Ishikawa (cell line): ENCODE results near the gene PDGFB.

Experiments
- CEBPB ChIP-seq: IDR thresholded peaks from 2 replicates; pipeline ENCODE4 v1.6.1; 2012
- CREB1 ChIP-seq: IDR thresholded peaks from 2 replicates; pipeline ENCODE4 v1.6.1; 2012; ENCODE audit warnings: low read depth
- EGR1 ChIP-seq: IDR thresholded peaks from 2 replicates; pipeline ENCODE4 v1.6.1; 2012
- EP300 ChIP-seq: IDR thresholded peaks from 2 replicates; pipeline ENCODE4 v1.6.1; 2012; ENCODE audit warnings: borderline replicate concordance
- FOXM1 ChIP-seq: IDR thresholded peaks from 2 replicates; pipeline ENCODE4 v1.6.1; 2012; ENCODE audit warnings: low read depth, borderline replicate concordance
- MAX ChIP-seq: IDR thresholded peaks from 2 replicates; pipeline ENCODE4 v1.6.1; 2012
- NFIC ChIP-seq: IDR thresholded peaks from 2 replicates; pipeline ENCODE4 v1.6.1; 2012
- RAD21 ChIP-seq: IDR thresholded peaks from 2 replicates; pipeline ENCODE4 v1.6.1; 2012; ENCODE audit warnings: low read depth
- REST ChIP-seq: IDR thresholded peaks from 2 replicates; pipeline ENCODE4 v1.6.1; 2012; ENCODE audit warnings: low read depth, mild to moderate bottlenecking
- TAF1 ChIP-seq: IDR thresholded peaks from 2 replicates; pipeline ENCODE4 v1.6.1; 2012; ENCODE audit warnings: low read depth, mild to moderate bottlenecking
- TCF12 ChIP-seq: IDR thresholded peaks from 2 replicates; pipeline ENCODE4 v1.6.1; 2012; ENCODE audit warnings: low read depth
- TEAD4 ChIP-seq: IDR thresholded peaks from 2 replicates; pipeline ENCODE4 v1.6.1; 2012
- USF1 ChIP-seq: IDR thresholded peaks from 2 replicates; pipeline ENCODE4 v1.6.1; 2012
- YY1 ChIP-seq: IDR thresholded peaks from 2 replicates; pipeline ENCODE4 v1.6.1; 2012; ENCODE audit warnings: low read depth
- ZBTB7A ChIP-seq: IDR thresholded peaks from 2 replicates; pipeline ENCODE4 v1.6.1; 2012; ENCODE audit warnings: low read depth

Gene PDGFB

GRCh38 chr22:39238561-39238960 lies 6.2 kb downstream of the PDGFB start:
- TF ChIP-seq RAD21 (no peak), TCF12 (no peak), EGR1 (no peak), USF1 (no peak), NFIC (no peak), YY1 (no peak), FOXM1 (no peak), EP300 (no peak), ZBTB7A (no peak), MAX (no peak), TAF1 (no peak), CEBPB (no peak), REST (no peak)

- no peak for TF ChIP-seq NFIC
- TF ChIP-seq EP300: no peak
- no peak for TF ChIP-seq RAD21
- TF ChIP-seq MAX: no peak
- no peak for TF ChIP-seq EGR1
- TF ChIP-seq TAF1: no peak
- TF ChIP-seq FOXM1: no peak
- no peak for TF ChIP-seq CEBPB
- TF ChIP-seq USF1: no peak
- no peak for TF ChIP-seq TCF12
- no peak for TF ChIP-seq ZBTB7A
- TF ChIP-seq YY1: no peak
- TF ChIP-seq CREB1: no peak
Observed at GRCh38 chr22:39238101-39238466, 6.7 kb downstream of the PDGFB start.

- no peak for TF ChIP-seq ZBTB7A
- no peak for TF ChIP-seq CREB1
- no peak for TF ChIP-seq TEAD4
Observed at GRCh38 chr22:39237318-39238100, 7.3 kb downstream of the PDGFB start.

- no peak for TF ChIP-seq MAX
- TF ChIP-seq YY1: no peak
- no peak for TF ChIP-seq USF1
- no peak for TF ChIP-seq REST
- peak; percentile 60 for TF ChIP-seq NFIC
- no peak for TF ChIP-seq TEAD4
Observed at GRCh38 chr22:39236321-39237317, 8.2 kb downstream of the PDGFB start.

- TF ChIP-seq NFIC: peak; percentile 94
- TF ChIP-seq CEBPB: no peak
- TF ChIP-seq USF1: peak; percentile 82
- TF ChIP-seq FOXM1: peak; percentile 16; the same call in 1 of the 2 replicates
- TF ChIP-seq CREB1: no peak
- TF ChIP-seq REST: no peak
- TF ChIP-seq TCF12: peak; percentile 93
- TF ChIP-seq YY1: no peak; the same call in 1 of the 2 replicates
- peak; percentile 53; the same call in 1 of the 2 replicates for TF ChIP-seq ZBTB7A
- no peak for TF ChIP-seq EGR1
- peak; percentile 73 for TF ChIP-seq EP300
- peak; percentile 12; the same call in 1 of the 2 replicates for TF ChIP-seq RAD21
- TF ChIP-seq TAF1: no peak
- TF ChIP-seq MAX: peak; percentile 100
- TF ChIP-seq TEAD4: peak; percentile 68; the same call in 1 of the 2 replicates
Observed at GRCh38 chr22:39234867-39235687, 9.7 kb downstream of the PDGFB start.
